ENCODE results near the gene CPSF6.
"Not testable (repeated sequence)": the region's sequence is repeated elsewhere in the genome, so short reads cannot be mapped to it uniquely, and the experiment has no call there.

The CPSF6 gene

DNA sequence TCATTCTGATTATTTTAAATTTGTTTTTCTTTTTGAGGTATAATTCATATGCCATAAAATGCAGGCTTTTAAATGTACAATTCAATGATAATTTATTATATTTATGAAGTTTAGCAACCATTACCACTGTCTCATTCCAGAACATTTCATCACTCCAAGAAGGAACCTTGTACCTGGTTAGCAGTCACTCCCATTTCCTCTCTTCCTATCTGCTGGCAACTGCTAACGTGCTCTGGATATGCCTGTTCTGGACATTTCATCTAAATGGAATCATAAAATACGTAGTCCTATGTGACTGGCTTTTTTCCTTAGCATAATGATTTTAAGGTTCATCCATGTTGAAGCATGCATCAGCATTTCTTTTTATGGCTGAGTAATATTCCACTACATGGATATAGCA lies 15.5 kb downstream of the CPSF6 start:
- no peak for DNase-seq (ENCODE audit: low read depth in 1 of 2, low spot score in 1 of 2)

DNA sequence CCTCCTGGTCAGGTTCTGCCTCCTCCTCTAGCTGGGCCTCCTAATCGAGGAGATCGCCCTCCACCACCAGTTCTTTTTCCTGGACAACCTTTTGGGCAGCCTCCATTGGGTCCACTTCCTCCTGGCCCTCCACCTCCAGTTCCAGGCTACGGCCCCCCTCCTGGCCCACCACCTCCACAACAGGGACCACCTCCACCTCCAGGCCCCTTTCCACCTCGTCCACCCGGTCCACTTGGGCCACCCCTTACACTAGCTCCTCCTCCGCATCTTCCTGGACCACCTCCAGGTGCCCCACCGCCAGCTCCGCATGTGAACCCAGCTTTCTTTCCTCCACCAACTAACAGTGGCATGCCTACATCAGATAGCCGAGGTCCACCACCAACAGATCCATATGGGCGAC lies 19.3 kb downstream of the CPSF6 start:
- no peak for DNase-seq (ENCODE audit: low read depth in 1 of 2, low spot score in 1 of 2)

DNA sequence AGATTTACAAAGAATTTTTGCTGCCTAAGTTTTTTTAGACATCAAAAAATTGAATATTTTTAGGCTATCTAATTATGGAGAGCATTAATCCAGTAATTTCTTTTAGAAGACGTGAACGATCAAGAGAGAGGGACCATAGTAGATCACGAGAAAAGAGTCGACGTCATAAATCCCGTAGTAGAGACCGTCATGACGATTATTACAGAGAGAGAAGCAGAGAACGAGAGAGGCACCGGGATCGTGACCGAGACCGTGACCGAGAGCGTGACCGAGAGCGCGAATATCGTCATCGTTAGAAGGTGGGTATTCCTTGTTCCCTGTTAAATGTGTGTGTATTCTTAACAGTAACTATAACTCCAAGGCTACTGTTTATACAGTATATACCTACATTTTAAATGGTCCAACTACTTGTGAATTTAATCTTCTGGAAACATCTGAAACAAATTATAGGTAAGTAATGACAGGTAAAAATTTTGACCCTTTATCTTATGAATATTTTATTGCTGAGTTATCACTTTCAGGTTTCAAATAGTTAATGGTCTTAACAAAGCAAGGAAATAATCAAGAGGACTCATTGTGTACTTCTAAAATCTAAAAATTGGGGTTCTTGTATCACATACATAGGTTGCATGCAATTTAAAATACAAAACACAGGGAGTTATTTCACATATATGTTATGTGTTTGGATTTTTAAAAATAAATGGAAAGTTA lies 23.1 kb downstream of the CPSF6 start:
- no peak for DNase-seq (ENCODE audit: low read depth in 1 of 2, low spot score in 1 of 2)

DNA sequence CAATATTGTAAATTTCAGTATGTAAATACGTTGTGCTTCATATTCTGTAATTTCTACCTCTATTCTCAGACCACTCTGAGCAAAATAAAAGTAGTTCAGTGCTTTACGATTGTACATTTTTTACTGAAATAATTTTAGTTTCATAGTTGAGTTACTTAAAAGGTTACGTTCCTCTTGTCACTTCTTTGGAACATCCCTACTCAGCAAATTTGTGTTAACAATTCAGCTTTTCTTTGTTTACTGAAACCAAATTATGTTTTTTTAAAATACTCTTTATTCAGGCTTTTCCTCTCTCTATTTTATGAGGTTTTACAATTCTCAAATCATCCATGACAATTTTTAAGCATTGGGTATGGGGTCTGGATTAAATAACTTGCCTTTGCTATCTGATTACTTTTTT lies 25.8 kb downstream of the CPSF6 start:
- DNase-seq (ENCODE audit: low read depth in 1 of 2, low spot score in 1 of 2), result no peak

DNA sequence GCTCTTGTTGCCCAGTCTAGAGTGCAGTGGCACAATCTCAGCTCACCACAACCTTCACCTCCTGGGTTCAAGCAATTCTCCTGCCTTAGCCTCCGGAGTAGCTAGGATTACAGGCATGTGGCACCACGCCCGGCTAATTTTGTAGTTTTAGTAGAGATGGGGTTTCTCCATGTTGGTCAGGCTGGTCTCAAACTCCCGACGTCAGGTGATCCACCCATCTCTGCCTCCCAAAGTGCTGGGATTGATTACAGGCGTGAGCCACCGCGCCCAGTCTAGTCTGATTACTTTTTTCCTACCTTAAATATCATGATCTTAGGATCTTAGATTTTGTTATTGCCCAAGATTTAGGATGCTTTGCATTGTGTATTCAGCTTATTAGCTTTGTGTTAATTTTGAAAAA lies 26.3 kb downstream of the CPSF6 start:
- DNase-seq (ENCODE audit: low read depth in 1 of 2, low spot score in 1 of 2), result not testable (repeated sequence)

DNA sequence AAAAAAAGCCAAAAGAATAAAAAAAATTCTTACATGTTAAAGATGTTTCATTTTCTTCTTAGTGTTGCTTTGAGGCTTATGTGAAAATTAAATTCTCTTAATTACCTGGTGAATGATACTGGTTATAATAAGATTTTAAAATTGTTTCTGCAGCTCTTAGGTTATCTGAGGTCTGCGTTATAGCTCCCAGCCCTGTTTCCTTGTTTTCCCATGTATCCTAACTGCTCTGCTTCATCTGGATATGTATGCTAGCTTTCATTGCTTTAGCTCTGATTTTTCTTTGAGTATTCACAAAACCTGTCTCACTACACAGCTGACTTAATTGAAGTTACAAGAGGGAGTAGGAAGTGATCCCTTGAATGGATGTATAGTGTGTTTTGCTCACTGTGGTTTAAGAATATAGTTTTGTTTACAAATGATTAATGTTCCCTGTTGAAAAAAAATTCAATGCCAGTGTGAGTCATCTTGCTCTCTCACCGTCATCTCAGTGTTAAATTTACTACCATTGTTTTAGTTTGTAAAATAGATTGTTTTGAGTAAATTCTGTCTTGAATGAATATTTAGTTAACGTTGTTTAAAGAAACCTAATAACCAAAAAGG lies 26.8 kb downstream of the CPSF6 start:
- no peak for DNase-seq (ENCODE audit: low read depth in 1 of 2, low spot score in 1 of 2)

DNA sequence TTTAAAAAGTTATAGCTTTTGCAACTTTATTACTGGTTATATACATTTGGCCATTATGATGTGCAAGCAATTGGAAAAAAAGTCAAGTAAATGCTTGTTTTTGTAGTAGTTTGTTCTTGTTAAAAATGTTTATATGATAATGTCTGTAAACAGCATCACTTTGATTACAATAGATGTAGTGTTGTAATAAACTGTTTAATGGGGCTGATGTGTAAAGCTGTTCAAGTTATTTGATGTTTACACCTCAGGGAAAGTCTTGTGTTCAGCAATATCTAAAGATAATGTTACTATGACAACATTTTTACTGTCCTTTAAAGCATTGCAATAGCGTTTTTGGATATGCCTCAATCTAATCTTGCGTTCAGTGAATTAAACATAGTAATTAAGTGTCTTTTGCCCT lies 30.4 kb downstream of the CPSF6 start:
- DNase-seq (ENCODE audit: low read depth in 1 of 2, low spot score in 1 of 2), result no peak

DNA sequence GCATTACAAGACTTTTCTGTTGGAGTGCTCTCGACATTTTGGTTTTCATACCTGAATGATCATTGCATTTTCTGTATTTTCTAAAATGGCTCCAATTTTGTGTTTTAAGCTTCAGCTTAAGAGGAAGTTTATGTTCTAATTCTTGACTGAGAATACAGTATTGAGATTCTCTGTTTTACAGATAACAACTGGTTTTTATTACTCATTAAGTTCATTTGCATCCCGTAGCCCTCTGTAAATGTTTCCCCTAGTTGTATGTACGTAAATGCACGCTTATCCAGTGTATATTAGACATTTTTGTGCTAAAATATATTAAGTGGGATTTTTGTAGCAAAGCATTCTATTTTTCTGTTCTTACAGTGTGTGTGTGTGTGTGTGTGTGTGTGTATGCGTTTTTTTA lies 33.1 kb downstream of the CPSF6 start:
- DNase-seq (ENCODE audit: low read depth in 1 of 2, low spot score in 1 of 2), result no peak

DNA sequence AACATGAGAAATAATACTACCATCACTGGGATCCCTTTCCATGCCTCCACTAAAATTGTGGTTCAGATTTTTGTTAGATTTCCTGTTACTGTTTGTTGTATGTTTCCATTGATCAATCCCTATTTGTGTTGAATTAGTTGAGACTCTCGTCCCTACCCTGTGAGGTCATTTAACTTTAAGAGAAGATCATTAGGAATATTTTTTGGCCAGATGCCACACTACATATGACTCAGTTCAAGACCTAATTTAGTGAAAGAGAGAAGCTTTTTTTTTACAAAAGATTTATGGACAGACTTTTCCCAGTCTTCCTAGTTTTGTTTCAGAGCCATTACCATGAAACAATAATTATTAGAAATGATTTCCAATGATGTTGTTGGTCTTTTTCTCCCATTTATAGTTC lies 35.5 kb downstream of the CPSF6 start:
- no peak for DNase-seq (ENCODE audit: low read depth in 1 of 2, low spot score in 1 of 2)

DNA sequence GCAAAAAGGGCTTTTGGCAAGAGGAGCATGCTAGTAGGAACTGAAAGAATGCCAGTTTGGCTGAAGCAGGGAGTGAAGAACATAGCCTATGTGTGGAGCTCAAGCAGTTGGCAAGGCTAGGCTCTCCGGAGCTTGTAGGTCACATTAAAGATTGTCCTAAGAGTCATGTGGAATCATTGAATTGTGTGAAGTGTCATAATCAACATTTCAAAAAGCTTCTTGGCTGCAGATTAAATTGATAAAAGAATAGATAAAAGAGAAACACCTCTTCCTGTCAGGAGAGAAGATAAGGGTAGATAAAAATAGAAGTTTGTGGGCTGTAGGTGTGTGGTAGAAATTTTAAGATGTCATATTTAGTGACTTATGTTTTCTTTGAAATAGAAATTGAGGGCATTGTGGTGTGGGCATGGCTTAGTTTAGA lies 36.1 kb downstream of the CPSF6 start:
- DNase-seq (ENCODE audit: low read depth in 1 of 2, low spot score in 1 of 2), result no peak

DNA sequence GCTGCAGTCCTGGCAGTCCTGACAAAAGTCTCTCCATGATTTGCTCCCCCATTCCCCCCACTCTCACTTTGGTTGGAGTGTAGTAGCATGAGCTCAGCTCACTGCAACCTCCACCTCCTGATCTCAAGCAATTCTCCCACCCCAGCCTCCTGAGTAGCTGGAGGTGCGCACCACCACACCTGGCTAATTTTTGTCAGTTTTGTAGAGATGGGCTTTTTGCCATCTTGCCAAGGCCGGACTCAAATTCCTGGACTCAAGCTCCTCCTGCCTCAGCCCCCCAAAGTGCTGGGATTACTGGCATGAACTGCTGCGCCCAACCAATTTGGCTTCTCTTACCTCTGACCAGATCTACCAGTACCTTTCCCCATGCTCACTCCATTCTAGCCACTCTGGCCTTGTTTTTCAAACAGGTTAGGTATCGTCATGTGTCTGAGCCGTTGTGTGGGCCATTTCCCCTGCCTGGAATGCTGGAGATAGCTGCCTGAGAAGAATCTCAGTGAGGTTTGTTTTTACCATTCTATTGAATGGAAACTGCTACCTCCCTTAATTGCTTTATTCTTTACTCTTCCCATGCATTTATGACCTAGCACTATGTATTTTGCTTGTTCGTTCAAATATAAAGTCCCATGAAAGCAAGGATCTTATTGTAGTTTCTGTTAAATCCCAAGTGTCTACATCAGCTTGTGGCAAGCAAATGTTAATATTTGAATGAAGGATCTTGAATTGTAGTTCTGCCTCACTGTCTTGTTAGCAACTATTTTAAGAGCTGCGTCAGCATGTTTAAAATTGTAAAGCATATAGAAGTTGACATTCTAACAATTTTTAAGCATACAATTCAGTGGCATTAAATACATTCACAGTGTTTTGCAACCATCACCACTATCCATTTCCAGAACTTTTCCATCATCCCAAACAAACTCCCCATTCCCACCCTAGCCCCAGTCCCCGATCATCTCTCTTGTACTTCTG lies 39.7 kb downstream of the CPSF6 start:
- DNase-seq (ENCODE audit: low read depth in 1 of 2, low spot score in 1 of 2), result no peak

DNA sequence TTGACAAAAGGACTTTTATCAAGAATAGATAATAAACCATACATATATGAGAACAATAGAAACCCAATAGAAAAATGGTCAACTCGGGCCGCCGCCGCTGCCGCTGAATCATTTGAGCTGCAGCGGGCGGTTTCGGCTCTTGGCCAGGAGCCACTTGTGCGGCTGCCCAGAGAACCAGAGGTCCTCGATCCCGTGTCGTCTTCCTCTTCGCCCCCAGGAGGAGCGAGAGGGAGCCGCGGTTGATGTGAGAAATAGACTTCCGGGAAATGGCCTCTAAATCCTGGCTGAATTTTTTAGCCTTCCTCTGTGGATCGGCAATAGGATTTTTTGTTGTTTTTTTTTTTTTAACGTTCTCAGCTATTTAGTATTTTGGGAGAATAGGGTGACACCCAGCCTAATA lies 44.8 kb downstream of the CPSF6 start:
- no peak for DNase-seq (ENCODE audit: low read depth in 1 of 2, low spot score in 1 of 2)

DNA sequence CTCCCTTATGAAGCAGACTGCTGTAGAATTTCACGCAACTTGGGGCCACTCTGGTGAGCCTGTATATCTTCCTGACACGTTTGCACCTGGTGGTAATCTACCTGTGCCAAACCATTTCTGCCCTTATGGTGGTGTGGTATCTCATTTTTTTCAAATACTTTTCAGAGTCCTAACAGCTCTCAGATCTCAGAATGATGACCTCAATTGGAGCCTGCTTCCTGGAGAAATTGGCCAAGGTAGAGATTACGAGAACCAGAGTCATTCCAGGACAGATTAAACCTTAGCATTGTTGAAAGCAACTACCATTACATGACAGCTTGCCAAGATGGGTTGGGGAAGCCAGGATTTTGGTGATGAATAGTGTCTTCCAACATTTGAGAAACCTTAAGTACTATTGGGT lies 48.2 kb downstream of the CPSF6 start:
- no peak for DNase-seq (ENCODE audit: low read depth in 1 of 2, low spot score in 1 of 2)

DNA sequence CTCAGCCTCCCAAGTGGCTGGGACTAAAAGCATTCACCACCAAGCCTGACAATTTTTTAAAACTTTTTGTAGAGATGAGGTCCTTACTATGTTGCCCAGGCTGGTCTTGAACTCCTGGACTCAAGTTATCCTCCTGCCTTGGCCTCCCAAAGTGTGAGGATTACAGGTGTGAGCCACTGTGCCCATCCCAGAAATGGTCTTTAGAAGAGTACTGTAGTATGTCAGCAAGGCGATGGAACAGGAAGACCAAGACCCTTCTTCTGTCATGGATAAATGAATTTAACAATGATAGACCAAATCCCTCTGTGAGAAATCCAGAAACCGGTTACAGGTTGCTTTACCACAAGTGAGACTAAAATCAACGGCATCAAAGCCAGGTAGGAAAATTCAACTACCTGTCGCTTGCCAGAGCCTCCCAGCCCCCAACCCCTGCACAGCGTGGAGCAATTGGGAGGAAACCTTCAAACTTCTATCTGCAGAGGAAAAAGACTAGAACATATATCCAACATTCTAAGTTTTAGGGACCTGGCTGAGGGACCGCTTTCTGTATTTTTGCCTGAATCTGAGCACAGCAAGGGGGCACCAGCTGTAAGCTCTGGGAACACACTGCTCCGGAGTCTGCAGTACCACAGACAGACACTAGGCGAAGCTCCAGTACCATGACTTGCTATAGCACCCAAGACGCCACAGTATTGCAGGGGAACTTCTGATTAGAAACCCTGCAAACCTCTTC lies 51.3 kb downstream of the CPSF6 start:
- peak; percentile 44 to 73 for DNase-seq (ENCODE audit: low read depth in 1 of 2, low spot score in 1 of 2)

DNA sequence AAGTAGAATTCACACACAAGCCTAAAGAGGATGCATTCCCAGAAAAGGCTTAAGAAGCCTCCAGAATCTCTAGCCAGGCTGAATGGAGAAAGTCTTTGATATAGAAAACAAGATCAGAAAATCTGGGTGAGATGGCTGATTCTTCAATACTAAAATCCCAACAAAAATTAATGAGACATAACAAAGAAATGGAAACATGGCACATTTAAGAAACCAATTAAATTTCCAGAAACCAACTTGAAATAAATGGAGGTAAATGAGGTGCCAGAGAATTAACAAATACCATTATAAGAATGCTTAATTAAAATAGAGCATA lies 51.9 kb downstream of the CPSF6 start:
- DNase-seq (ENCODE audit: low read depth in 1 of 2, low spot score in 1 of 2), result no peak

DNA sequence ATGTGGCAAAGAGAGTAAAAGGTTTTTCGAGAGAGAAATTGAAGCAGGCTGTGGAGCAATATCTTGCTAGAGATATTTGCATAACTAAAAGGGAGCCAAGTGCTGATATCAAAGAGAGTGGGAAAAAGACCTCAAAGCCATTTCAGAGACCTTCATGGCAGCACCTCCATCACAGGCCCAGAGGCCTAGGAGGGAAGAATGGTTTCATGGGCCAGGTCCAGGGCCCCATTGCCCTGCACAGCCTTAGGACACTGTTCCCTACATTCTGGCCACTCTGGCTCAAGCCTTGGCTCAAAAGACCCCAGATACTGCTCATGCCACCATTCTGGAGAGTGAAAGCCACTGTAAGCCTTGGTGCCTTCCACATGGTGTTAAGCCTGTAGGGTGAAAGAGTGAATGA lies 58.8 kb downstream of the CPSF6 start:
- no peak for DNase-seq (ENCODE audit: low read depth in 1 of 2, low spot score in 1 of 2)

DNA sequence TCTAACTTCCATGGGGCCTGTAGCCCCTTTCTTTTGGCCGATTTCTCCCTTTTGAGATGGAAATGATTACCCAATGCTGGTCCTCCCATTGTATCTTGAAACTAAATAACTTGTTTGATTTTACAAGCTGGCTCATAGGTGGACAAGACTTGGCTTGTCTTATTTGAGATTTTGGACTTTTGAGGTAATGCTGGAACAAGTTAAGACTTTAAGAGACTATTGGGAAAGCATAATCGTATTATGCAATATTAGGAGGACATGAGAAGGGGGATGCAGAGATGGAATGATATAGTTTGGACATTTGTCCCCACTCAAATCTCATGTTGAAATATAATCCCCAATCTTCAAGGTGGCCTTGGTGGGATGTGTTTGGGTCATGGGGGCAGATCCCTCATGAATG lies 59.6 kb downstream of the CPSF6 start:
- DNase-seq (ENCODE audit: low read depth in 1 of 2, low spot score in 1 of 2), result no peak

DNA sequence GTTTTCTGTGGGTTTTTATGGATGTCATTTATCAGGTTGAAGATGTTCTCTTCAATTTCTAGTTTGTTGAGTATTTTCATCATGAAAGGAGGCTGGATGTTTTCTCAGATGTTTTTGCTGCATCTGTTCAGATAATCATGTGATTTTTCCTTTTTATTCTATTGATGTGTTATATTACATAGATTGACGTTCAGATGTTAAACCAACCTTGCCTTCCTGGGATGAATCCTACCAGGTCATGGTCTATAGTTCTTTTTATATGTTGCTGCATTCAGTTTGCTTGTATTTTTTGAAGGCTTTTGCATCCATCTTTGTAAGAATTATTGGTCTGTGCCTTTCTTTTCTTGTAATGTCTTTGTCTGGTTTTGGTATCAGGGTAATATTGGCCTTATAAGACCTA lies 64.9 kb downstream of the CPSF6 start:
- no peak for DNase-seq (ENCODE audit: low read depth in 1 of 2, low spot score in 1 of 2)

DNA sequence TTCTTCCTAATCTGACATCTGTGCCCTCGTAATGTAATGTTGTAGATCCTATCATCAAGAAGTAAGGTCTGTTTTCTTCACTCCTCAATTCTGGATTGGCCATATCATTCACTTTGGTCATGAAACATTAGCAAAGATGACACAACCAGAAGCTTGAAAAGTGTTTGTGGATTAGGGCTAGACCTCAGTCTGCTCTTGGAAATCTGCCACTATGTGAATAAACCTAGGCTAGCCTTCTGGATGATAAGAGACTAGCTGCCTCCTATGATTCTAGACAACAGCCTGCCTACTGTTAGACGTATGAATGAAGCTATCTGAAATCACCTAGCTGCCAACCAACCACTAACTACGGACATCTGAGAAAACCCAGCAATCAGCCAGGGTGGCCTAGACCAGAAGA lies 70.1 kb downstream of the CPSF6 start:
- no peak for DNase-seq (ENCODE audit: low read depth in 1 of 2, low spot score in 1 of 2)

DNA sequence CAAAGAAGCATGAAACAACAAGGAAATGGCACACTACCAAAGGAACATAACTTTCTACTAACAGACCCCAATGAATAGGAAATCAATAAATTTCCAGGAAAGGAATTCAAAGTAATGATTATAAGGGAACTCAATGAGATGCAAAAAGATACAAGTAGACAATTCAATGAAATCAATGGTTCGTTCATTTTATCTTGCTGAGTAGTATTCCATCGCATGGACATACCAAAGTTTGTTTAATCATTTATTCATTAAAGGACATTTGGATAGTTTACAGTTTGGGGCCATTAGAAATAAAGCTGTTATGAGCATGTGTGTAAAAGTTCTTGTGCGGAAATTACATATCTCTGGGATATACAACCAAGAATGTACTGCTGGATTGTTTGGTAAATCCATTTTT lies 73.8 kb downstream of the CPSF6 start:
- DNase-seq (ENCODE audit: low read depth in 1 of 2, low spot score in 1 of 2), result no peak

DNA sequence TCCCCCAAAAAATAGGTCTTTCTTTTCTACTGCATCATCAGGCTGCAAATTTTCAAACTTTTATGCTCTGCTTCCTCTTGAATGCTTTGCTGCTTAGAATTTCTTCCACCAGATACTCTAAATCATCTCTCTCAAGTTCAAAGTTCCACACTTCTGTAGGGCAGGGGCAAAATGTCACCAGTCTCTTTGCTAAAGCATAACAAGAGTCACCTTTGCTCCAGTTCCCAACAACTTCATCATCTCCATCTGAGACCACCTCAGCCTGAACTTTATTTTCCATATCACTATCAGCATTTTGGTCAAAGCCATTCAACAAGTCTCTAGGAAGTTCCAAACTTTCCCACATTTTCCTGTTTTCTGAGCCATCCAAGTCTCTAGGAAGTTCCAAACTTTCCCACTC lies 77.4 kb downstream of the CPSF6 start:
- not testable (repeated sequence) for DNase-seq (ENCODE audit: low read depth in 1 of 2, low spot score in 1 of 2)

DNA sequence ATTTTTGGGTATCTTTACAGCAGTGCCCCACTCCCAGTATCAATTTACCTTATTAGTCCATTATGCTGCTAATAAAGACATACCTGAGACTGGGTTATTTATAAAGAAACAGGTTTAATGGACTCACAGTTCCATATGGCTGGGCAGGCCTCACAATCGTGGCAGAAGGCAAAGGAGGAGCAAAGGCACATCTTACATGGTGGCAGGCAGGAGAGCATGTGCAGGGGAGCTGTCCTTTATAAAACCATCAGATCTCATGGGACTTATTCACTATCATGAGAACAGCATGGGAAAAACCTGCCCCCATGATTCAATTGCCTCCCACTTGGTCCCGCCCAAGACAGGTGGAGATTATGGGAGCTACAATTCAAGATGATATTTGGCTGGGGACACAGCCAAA lies 77.9 kb downstream of the CPSF6 start:
- DNase-seq (ENCODE audit: low read depth in 1 of 2, low spot score in 1 of 2), result not testable (repeated sequence)

Measured in activated CD4-positive, alpha-beta T cell treated with anti-CD3 and anti-CD28 coated beads, Interleukin-2, amount 50 U/mL, for 24 hours (primary cell).